HepG2 (cell line): ENCODE results near the gene SEC14L6. TPM values are rescaled to one million over a fixed set of nuclear protein-coding genes. Genes with fewer than 3 reads are reported as not detected.
A peak's percentile ranks its signal among the peaks of the same experiment; 100 is the strongest.

Source experiments
- AGO2 ChIP-seq: fragments of 200-400 bp; formaldehyde crosslinking; optimal IDR thresholded peaks from 2 replicates; pipeline ENCODE3; 2017; ENCODE audit warnings: mild to moderate bottlenecking, low read depth, low read length, moderate library complexity
- EP300 ChIP-seq, 3 experiments: sonication (generic) in 1 of 3; formaldehyde crosslinking in 1 of 3; IDR thresholded peaks; 2 replicates each; pipeline versions ENCODE4 v1.5.1 to v1.6.1; 2011 to 2020; ENCODE audit warnings: low read depth in 2 of 3, low read length in 2 of 3, borderline replicate concordance in 1 of 3, improper control_type of control experiment in 1 of 3, mild to moderate bottlenecking in 1 of 3, missing genetic modification reagents in 1 of 3, moderate library complexity in 1 of 3
- HDAC1 ChIP-seq: sonication (generic); formaldehyde crosslinking; IDR thresholded peaks from 2 replicates; pipeline ENCODE4 v1.5.1; 2020; ENCODE audit warnings: mild to moderate bottlenecking, missing genetic modification reagents
- HMGXB3 ChIP-seq: sonication (generic); formaldehyde crosslinking; IDR thresholded peaks from 2 replicates; pipeline ENCODE4 v1.4.0; 2020; ENCODE audit warnings: missing genetic modification reagents, borderline replicate concordance
- ISX ChIP-seq: sonication (generic); formaldehyde crosslinking; conservative IDR thresholded peaks from 2 replicates; pipeline ENCODE4 v1.5.0; 2020; ENCODE audit warnings: missing genetic modification reagents
- KDM5B ChIP-seq: sonication (generic); formaldehyde crosslinking; IDR thresholded peaks from 2 replicates; pipeline ENCODE4 v1.4.0; 2020; ENCODE audit warnings: missing genetic modification reagents, mild to moderate bottlenecking, borderline replicate concordance
- PAWR ChIP-seq: sonication (generic); formaldehyde crosslinking; IDR thresholded peaks from 2 replicates; pipeline ENCODE4 v1.4.0; 2020; ENCODE audit warnings: missing genetic modification reagents, mild to moderate bottlenecking, borderline replicate concordance
- TFE3 ChIP-seq: IDR thresholded peaks from 2 replicates; pipeline ENCODE4 v1.6.1; 2016
- TOE1 ChIP-seq: sonication (generic); formaldehyde crosslinking; IDR thresholded peaks from 2 replicates; pipeline ENCODE4 v1.4.0; 2020; ENCODE audit warnings: mild to moderate bottlenecking, missing genetic modification reagents
- TP53 ChIP-seq: sonication (generic); formaldehyde crosslinking; conservative IDR thresholded peaks from 2 replicates; pipeline ENCODE4 v1.4.0; 2020; ENCODE audit warnings: missing genetic modification reagents
- polyA plus RNA-seq, 8 experiments: library from polyadenylated mRNA; depleted of rRNA in 3 of 8; stranded (reverse) in 7 of 8; unstranded in 1 of 8; fragments of >200 nt; fragmentation: Illumina TruSeq in 4 of 8; extraction: Trizol in 4 of 8; gene quantifications; 2 replicates each; pipeline versions ENCODE4 v1.2.1 to v1.2.3, GENCODE V29; 2011 to 2016; ENCODE audit warnings: low read depth in 4 of 8, missing spikeins in 1 of 8, mixed read lengths in 1 of 8; ENCODE audit not compliant: insufficient read depth in 1 of 8
- total RNA-seq, 5 experiments: library from RNA; depleted of rRNA; stranded (reverse); fragments of >200 nt; fragmentation: Illumina TruSeq; extraction: Trizol; gene quantifications; 2 replicates each; pipeline ENCODE4 v1.2.3, GENCODE V29; 2016; ENCODE audit warnings: low read depth in 1 of 5
- TF ChIP-seq, protein P1 (sequence below): IDR thresholded peaks from 2 replicates; pipeline ENCODE4 v1.6.1; 2018; ENCODE audit warnings: missing genetic modification reagents, mild to moderate bottlenecking, missing compliant biosample characterization
- TF ChIP-seq, protein P2 (sequence below): sonication (generic); formaldehyde crosslinking; IDR thresholded peaks from one replicate; pipeline ENCODE4 v1.5.1; 2020; ENCODE audit warnings: mild to moderate bottlenecking, missing genetic modification reagents; ENCODE audit errors: not compliant biosample characterization

Gene SEC14L6
- total and polyA plus RNA-seq, 2 of the 13 experiments (the other 11 are each of a cell fraction or from before 2014, with no cell fraction given): 0.09 to 9.3 TPM

DNA sequence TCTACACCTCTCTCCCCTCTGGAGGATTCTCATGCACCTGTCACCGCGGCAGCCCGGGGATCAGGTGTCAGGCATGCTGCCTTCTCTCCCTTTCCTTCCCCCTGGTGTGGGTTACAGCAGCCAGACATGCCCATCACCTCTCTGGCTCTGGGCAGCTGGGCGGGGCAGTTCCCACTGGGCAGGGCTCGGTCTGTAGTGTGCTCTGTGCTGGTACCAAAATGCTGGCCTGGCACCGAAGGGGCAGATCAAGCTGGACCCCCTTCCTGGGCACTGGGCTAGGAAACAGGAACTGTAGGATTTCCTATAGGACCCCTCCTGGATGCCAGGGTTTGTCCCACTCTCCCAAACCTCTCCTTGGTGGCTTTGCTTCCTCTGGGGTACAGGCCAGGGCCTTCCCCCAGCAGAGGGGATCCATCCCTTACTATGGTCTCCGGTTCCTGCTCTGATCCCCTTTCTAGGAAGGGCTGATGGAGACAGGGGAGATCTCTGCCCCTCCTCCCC lies 27.1 kb upstream of the SEC14L6 start (continued):
- TF ChIP-seq HMGXB3 (CRISPR knock-in tag) (no peak), EP300 (IDR thresholded peaks at IDR 0.05; ENCODE audit: low read depth in 2 of 2, low read length in 2 of 2) (no peak), EP300 (CRISPR knock-in tag; IDR thresholded peaks at IDR 0.05; ENCODE audit: borderline replicate concordance) (no peak), TP53 (CRISPR knock-in tag) (no peak), TOE1 (CRISPR knock-in tag) (no peak), PAWR (CRISPR knock-in tag) (no peak), HDAC1 (CRISPR knock-in tag) (0 out of 2 replicates have a peak, but pooled peaks have one; percentile 7), TFE3 (no peak), KDM5B (CRISPR knock-in tag) (no peak; the same call in 1 of the 2 replicates), AGO2 (no peak), ISX (CRISPR knock-in tag) (no peak)
- TF ChIP-seq, protein P1, sequence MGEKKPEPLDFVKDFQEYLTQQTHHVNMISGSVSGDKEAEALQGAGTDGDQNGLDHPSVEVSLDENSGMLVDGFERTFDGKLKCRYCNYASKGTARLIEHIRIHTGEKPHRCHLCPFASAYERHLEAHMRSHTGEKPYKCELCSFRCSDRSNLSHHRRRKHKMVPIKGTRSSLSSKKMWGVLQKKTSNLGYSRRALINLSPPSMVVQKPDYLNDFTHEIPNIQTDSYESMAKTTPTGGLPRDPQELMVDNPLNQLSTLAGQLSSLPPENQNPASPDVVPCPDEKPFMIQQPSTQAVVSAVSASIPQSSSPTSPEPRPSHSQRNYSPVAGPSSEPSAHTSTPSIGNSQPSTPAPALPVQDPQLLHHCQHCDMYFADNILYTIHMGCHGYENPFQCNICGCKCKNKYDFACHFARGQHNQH (CRISPR knock-in tag): peak; percentile 12; the same call in 1 of the 2 replicates
- TF ChIP-seq, protein P2, sequence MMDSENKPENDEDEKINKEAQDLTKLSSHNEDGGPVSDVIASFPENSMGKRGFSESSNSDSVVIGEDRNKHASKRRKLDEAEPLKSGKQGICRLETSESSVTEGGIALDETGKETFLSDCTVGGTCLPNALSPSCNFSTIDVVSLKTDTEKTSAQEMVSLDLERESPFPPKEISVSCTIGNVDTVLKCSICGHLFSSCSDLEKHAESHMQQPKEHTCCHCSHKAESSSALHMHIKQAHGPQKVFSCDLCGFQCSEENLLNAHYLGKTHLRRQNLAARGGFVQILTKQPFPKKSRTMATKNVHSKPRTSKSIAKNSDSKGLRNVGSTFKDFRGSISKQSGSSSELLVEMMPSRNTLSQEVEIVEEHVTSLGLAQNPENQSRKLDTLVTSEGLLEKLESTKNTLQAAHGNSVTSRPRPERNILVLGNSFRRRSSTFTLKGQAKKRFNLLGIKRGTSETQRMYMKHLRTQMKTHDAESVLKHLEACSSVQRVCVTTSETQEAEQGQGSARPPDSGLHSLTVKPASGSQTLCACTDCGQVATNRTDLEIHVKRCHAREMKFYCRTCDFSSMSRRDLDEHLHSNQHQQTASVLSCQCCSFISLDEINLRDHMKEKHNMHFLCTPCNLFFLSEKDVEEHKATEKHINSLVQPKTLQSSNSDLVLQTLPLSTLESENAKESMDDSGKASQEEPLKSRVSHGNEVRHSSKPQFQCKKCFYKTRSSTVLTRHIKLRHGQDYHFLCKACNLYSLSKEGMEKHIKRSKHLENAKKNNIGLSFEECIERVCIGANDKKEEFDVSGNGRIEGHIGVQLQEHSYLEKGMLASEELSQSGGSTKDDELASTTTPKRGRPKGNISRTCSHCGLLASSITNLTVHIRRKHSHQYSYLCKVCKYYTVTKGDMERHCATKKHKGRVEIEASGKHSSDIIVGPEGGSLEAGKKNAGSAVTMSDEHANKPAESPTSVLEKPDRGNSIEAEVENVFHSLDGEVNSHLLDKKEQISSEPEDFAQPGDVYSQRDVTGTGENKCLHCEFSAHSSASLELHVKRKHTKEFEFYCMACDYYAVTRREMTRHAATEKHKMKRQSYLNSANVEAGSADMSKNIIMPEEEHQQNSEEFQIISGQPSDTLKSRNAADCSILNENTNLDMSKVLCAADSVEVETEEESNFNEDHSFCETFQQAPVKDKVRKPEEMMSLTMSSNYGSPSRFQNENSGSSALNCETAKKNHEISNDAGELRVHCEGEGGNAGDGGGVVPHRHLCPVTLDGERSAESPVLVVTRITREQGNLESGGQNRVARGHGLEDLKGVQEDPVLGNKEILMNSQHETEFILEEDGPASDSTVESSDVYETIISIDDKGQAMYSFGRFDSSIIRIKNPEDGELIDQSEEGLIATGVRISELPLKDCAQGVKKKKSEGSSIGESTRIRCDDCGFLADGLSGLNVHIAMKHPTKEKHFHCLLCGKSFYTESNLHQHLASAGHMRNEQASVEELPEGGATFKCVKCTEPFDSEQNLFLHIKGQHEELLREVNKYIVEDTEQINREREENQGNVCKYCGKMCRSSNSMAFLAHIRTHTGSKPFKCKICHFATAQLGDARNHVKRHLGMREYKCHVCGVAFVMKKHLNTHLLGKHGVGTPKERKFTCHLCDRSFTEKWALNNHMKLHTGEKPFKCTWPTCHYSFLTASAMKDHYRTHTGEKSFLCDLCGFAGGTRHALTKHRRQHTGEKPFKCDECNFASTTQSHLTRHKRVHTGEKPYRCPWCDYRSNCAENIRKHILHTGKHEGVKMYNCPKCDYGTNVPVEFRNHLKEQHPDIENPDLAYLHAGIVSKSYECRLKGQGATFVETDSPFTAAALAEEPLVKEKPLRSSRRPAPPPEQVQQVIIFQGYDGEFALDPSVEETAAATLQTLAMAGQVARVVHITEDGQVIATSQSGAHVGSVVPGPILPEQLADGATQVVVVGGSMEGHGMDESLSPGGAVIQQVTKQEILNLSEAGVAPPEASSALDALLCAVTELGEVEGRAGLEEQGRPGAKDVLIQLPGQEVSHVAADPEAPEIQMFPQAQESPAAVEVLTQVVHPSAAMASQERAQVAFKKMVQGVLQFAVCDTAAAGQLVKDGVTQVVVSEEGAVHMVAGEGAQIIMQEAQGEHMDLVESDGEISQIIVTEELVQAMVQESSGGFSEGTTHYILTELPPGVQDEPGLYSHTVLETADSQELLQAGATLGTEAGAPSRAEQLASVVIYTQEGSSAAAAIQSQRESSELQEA: no peak
